Mammary epithelial cell (primary cell): ENCODE data around the gene SHKBP1.

Source experiments
- CTCF ChIP-seq, 2 donors: IDR thresholded peaks in 1 of 2; conservative IDR thresholded peaks in 1 of 2; 2 replicates each; pipeline ENCODE4 v1.5.1; 2011 to 2012; ENCODE audit warnings: inconsistent platforms in 2 of 2, low read length in 2 of 2, mild to moderate bottlenecking in 2 of 2, control low read depth in 1 of 2, low read depth in 1 of 2; ENCODE audit not compliant: insufficient read depth in 1 of 2; ENCODE audit errors: extremely low read depth in 1 of 2
- EZH2 ChIP-seq: IDR thresholded peaks from 2 replicates; pipeline ENCODE4 v1.6.1; 2012; ENCODE audit warnings: low read length, inconsistent platforms, borderline replicate concordance

- TF ChIP-seq CTCF (conservative IDR thresholded peaks at IDR 0.05 in 1 of 2, IDR thresholded peaks at IDR 0.05 in 1 of 2; ENCODE audit: extremely low read depth in 1 of 2, insufficient read depth in 1 of 2, low read depth in 1 of 2, low read length in 2 of 2) (no peak), EZH2 (no peak)
Observed at GRCh38 chr19:40625406-40626120, 48.9 kb downstream of the SHKBP1 start.
